H1 (cell line): ENCODE results near the gene ZNF776. TPM values are rescaled to one million over a fixed set of nuclear protein-coding genes. Genes with fewer than 3 reads are reported as not detected.

Experiments
- ASH2L ChIP-seq: fragments of 200-600, 300-600 bp; sonication (generic); IDR thresholded peaks from one replicate; pipeline ENCODE4 v1.7.1; 2017; ENCODE audit warnings: low read length
- ATF2 ChIP-seq: IDR thresholded peaks from 2 replicates; pipeline ENCODE4 v1.6.1; 2012; ENCODE audit warnings: low read length, inconsistent platforms
- CHD1 ChIP-seq: IDR thresholded peaks from 2 replicates; pipeline ENCODE4 v1.6.1; 2012; ENCODE audit warnings: low read depth, low read length, improper control_type of control experiment
- CHD2 ChIP-seq: IDR thresholded peaks from 2 replicates; pipeline ENCODE4 v1.6.1; 2012; ENCODE audit warnings: low read length, improper control_type of control experiment
- CREB1 ChIP-seq: IDR thresholded peaks from 2 replicates; pipeline ENCODE4 v1.6.1; 2012; ENCODE audit warnings: inconsistent platforms
- CTBP2 ChIP-seq: IDR thresholded peaks from 2 replicates; pipeline ENCODE4 v1.7.0; 2011; ENCODE audit warnings: borderline replicate concordance, mild to moderate bottlenecking, moderate library complexity, mixed read lengths, low read length; ENCODE audit not compliant: insufficient read depth, insufficient read length
- EGR1 ChIP-seq: IDR thresholded peaks from 2 replicates; pipeline ENCODE4 v1.6.1; 2011; ENCODE audit warnings: low read depth, low read length, borderline replicate concordance
- EZH2 ChIP-seq: fragments of 200-600 bp; sonication (generic); IDR thresholded peaks from 2 replicates; pipeline ENCODE4 v1.7.1; 2012; ENCODE audit warnings: low read depth, mild to moderate bottlenecking, moderate library complexity, low read length, inconsistent platforms; ENCODE audit not compliant: severe bottlenecking
- GTF2F1 ChIP-seq: IDR thresholded peaks from 2 replicates; pipeline ENCODE4 v1.6.1; 2012; ENCODE audit warnings: low read depth, low read length, improper control_type of control experiment, borderline replicate concordance
- JUN ChIP-seq: IDR thresholded peaks from 2 replicates; pipeline ENCODE4 v1.6.1; 2011; ENCODE audit warnings: low read depth, mild to moderate bottlenecking, improper control_type of control experiment, low read length
- JUND ChIP-seq: IDR thresholded peaks from 2 replicates; pipeline ENCODE4 v1.6.1; 2011; ENCODE audit warnings: mild to moderate bottlenecking, improper control_type of control experiment, low read length
- KDM5A ChIP-seq: fragments of 200-600 bp; IDR thresholded peaks from 2 replicates; pipeline ENCODE4 v1.7.1; 2012; ENCODE audit warnings: mild to moderate bottlenecking, low read length, inconsistent platforms, mixed read lengths
- MAFK ChIP-seq: IDR thresholded peaks from 2 replicates; pipeline ENCODE4 v1.6.1; 2012; ENCODE audit warnings: low read depth, mild to moderate bottlenecking, improper control_type of control experiment, low read length
- MAX ChIP-seq: IDR thresholded peaks from 2 replicates; pipeline ENCODE4 v1.6.1; 2012; ENCODE audit warnings: inconsistent platforms
- NANOG ChIP-seq: IDR thresholded peaks from 2 replicates; pipeline ENCODE4 v1.6.1; 2011; ENCODE audit warnings: low read length, low read depth, mild to moderate bottlenecking, inconsistent platforms; ENCODE audit not compliant: insufficient read depth, poor library complexity, severe bottlenecking
- RXRA ChIP-seq: IDR thresholded peaks from 2 replicates; pipeline ENCODE4 v1.6.1; 2011; ENCODE audit warnings: low read depth, mild to moderate bottlenecking, low read length, moderate library complexity; ENCODE audit not compliant: insufficient read depth
- SIN3A ChIP-seq, 2 experiments: IDR thresholded peaks in 1 of 2; conservative IDR thresholded peaks in 1 of 2; 2 replicates each; pipeline ENCODE4 v1.6.1; 2011 to 2012; ENCODE audit warnings: low read length in 2 of 2, improper control_type of control experiment in 1 of 2, low read depth in 1 of 2, mild to moderate bottlenecking in 1 of 2
- SIRT6 ChIP-seq: IDR thresholded peaks from one replicate; pipeline ENCODE4 v1.7.1; 2012; ENCODE audit warnings: low read length, inconsistent platforms
- SIX5 ChIP-seq: IDR thresholded peaks from 2 replicates; pipeline ENCODE4 v1.6.1; 2011; ENCODE audit warnings: mild to moderate bottlenecking, low read depth, low read length
- SP1 ChIP-seq: IDR thresholded peaks from 2 replicates; pipeline ENCODE4 v1.6.1; 2011; ENCODE audit warnings: low read depth, low read length
- SUZ12 ChIP-seq: fragments of 200-600 bp; sonication (generic); IDR thresholded peaks from 2 replicates; pipeline ENCODE4 v1.6.1; 2012; ENCODE audit warnings: mild to moderate bottlenecking, inconsistent platforms, low read length, moderate library complexity, mixed read lengths
- TAF1 ChIP-seq: IDR thresholded peaks from 2 replicates; pipeline ENCODE4 v1.6.1; 2011; ENCODE audit warnings: mild to moderate bottlenecking, low read depth, low read length
- TAF7 ChIP-seq: optimal IDR thresholded peaks from 2 replicates; pipeline ENCODE3; 2011; ENCODE audit warnings: low read depth, mild to moderate bottlenecking, inconsistent platforms, low read length, moderate library complexity, borderline replicate concordance
- YY1 ChIP-seq: IDR thresholded peaks from 2 replicates; pipeline ENCODE4 v1.6.1; 2011; ENCODE audit warnings: low read depth, mild to moderate bottlenecking, low read length
- polyA plus RNA-seq, 7 experiments: library from polyadenylated mRNA; depleted of rRNA in 3 of 7; stranded (reverse) in 5 of 7; unstranded in 2 of 7; fragments of >200 nt in 5 of 7; fragments of 200-250 nt in 2 of 7; gene quantifications; 1 replicate in 5 of 7; 2 replicates in 1 of 7; 4 replicates in 1 of 7; pipeline versions ENCODE4 v1.2.1 to v1.2.3, GENCODE V29; 2011 to 2013; ENCODE audit warnings: missing spikeins in 2 of 7, mixed read lengths in 2 of 7
- total RNA-seq: library from RNA; stranded (reverse); fragmentation: NEBNext Ultra II Directional; extraction: Animal tissue kit (Norgen Biotek cat#: 25700); gene quantifications from 2 replicates; pipeline ENCODE4 v1.2.1, GENCODE V29; 2021

Gene ZNF776
- total and polyA plus RNA-seq, 2 of the 8 experiments (the other 6 are each of a cell fraction or from before 2014, with no cell fraction given) = 7.8 to 20.5 TPM

- TF ChIP-seq CHD1 (no peak), JUND (no peak), GTF2F1 (no peak), CHD2 (no peak), SUZ12 (no peak), EGR1 (no peak), EZH2 (no peak), RXRA (no peak), KDM5A (no peak), TAF1 (peak; percentile 81), TAF7 (no peak), JUN (no peak), SIN3A (conservative IDR thresholded peaks at IDR 0.05 in 1 of 2, IDR thresholded peaks at IDR 0.05 in 1 of 2; ENCODE audit: low read depth in 1 of 2, low read length in 2 of 2) (peak; percentile 29 to 81; a peak in 2 of 4 replicates), MAX (peak; percentile 39; the same call in 1 of the 2 replicates), NANOG (no peak), CTBP2 (no peak), CREB1 (no peak), MAFK (no peak), YY1 (peak; percentile 98), SIRT6 (no peak), ASH2L (peak; percentile 98), SIX5 (peak; percentile 74), ATF2 (0 out of 2 replicates have a peak, but pooled peaks have one; percentile 23), SP1 (peak; percentile 34; the same call in 1 of the 2 replicates)
Observed at GRCh38 chr19:57708641-57709361, 37.8 kb upstream of the ZNF776 start, which contains the start of gene ZNF154 (continued).
